ENCODE results near the gene NRCAM.

Gene NRCAM

GRCh38 chr7:108249453-108249852, 206.8 kb downstream of the NRCAM start:
- ATAC-seq, result no peak
- no peak for TF ChIP-seq ISL1 (CRISPR knock-in tag; IDR thresholded peaks at IDR 0.05)
- no peak for TF ChIP-seq PATZ1 (CRISPR knock-in tag; IDR thresholded peaks at IDR 0.05; ENCODE audit: borderline replicate concordance)
- TF ChIP-seq CSDC2 (CRISPR knock-in tag; IDR thresholded peaks at IDR 0.05), result no peak
- TF ChIP-seq POU6F1 (CRISPR knock-in tag; IDR thresholded peaks at IDR 0.05; ENCODE audit: borderline replicate concordance, low read depth), result no peak
- no peak for TF ChIP-seq PPARA (CRISPR knock-in tag; IDR thresholded peaks at IDR 0.05; ENCODE audit: borderline replicate concordance)
- no peak for TF ChIP-seq TSHZ2 (CRISPR knock-in tag; IDR thresholded peaks at IDR 0.05)
- no peak for TF ChIP-seq GLIS3 (CRISPR knock-in tag; IDR thresholded peaks at IDR 0.05)
- TF ChIP-seq ZFP3 (CRISPR knock-in tag; IDR thresholded peaks at IDR 0.05), result no peak
- no peak for TF ChIP-seq ZNF565 (CRISPR knock-in tag; conservative IDR thresholded peaks at IDR 0.05; ENCODE audit: low read depth)
- no peak for TF ChIP-seq ZNF70 (CRISPR knock-in tag; IDR thresholded peaks at IDR 0.05)
- TF ChIP-seq ZC3H10 (CRISPR knock-in tag; IDR thresholded peaks at IDR 0.05), result no peak

GRCh38 chr7:108248821-108249220, 207.4 kb downstream of the NRCAM start:
- ATAC-seq, result no peak

GRCh38 chr7:108248418-108248817, 207.8 kb downstream of the NRCAM start:
- no peak for ATAC-seq
- TF ChIP-seq CSDC2 (CRISPR knock-in tag; IDR thresholded peaks at IDR 0.05), result no peak
- no peak for TF ChIP-seq POU6F1 (CRISPR knock-in tag; IDR thresholded peaks at IDR 0.05; ENCODE audit: borderline replicate concordance, low read depth)
- no peak for TF ChIP-seq TSHZ2 (CRISPR knock-in tag; IDR thresholded peaks at IDR 0.05)
- TF ChIP-seq ESRRG (CRISPR knock-in tag; IDR thresholded peaks at IDR 0.05), result no peak
- no peak for TF ChIP-seq GLIS3 (CRISPR knock-in tag; IDR thresholded peaks at IDR 0.05)
- no peak for TF ChIP-seq ZFP30 (CRISPR knock-in tag; IDR thresholded peaks at IDR 0.05)
- no peak for TF ChIP-seq BACH2 (CRISPR knock-in tag; IDR thresholded peaks at IDR 0.05; ENCODE audit: borderline replicate concordance)
- no peak for TF ChIP-seq SNAI2 (CRISPR knock-in tag; IDR thresholded peaks at IDR 0.05)
- TF ChIP-seq ISL1 (CRISPR knock-in tag; IDR thresholded peaks at IDR 0.05), result no peak
- TF ChIP-seq ZC3H10 (CRISPR knock-in tag; IDR thresholded peaks at IDR 0.05), result no peak
- TF ChIP-seq TCF4 (CRISPR knock-in tag; IDR thresholded peaks at IDR 0.05; ENCODE audit: borderline replicate concordance), result no peak
- no peak for TF ChIP-seq TOX (CRISPR knock-in tag; IDR thresholded peaks at IDR 0.05; ENCODE audit: borderline replicate concordance)
- TF ChIP-seq ZNF565 (CRISPR knock-in tag; conservative IDR thresholded peaks at IDR 0.05; ENCODE audit: low read depth), result no peak
- no peak for TF ChIP-seq PATZ1 (CRISPR knock-in tag; IDR thresholded peaks at IDR 0.05; ENCODE audit: borderline replicate concordance)
- TF ChIP-seq ARNTL (CRISPR knock-in tag; IDR thresholded peaks at IDR 0.05; ENCODE audit: borderline replicate concordance, low read depth), result no peak
- TF ChIP-seq ZFP3 (CRISPR knock-in tag; IDR thresholded peaks at IDR 0.05), result no peak
- no peak for TF ChIP-seq ZNF8 (CRISPR knock-in tag; IDR thresholded peaks at IDR 0.05)

More at GRCh38 chr7:108248821-108249220, 207.4 kb downstream of the NRCAM start:
- no peak for TF ChIP-seq OSR1 (CRISPR knock-in tag; IDR thresholded peaks at IDR 0.05)
- TF ChIP-seq PATZ1 (CRISPR knock-in tag; IDR thresholded peaks at IDR 0.05; ENCODE audit: borderline replicate concordance), result no peak
- TF ChIP-seq BACH2 (CRISPR knock-in tag; IDR thresholded peaks at IDR 0.05; ENCODE audit: borderline replicate concordance), result no peak
- no peak for TF ChIP-seq SNAI2 (CRISPR knock-in tag; IDR thresholded peaks at IDR 0.05)
- no peak for TF ChIP-seq RARB (CRISPR knock-in tag; IDR thresholded peaks at IDR 0.05)
- no peak for TF ChIP-seq ZC3H10 (CRISPR knock-in tag; IDR thresholded peaks at IDR 0.05)
